Tibial nerve (tissue), 4 donors: ENCODE data around the gene RAD51C. TPM values are rescaled to one million over a fixed set of nuclear protein-coding genes. Genes with fewer than 3 reads are reported as not detected.

ENCODE experiments used
- DNase-seq, 2 donors: peaks; one replicate each; pipeline ENCODE4 v3.0.0-alpha.2; 2019; ENCODE audit warnings: low spot score in 2 of 2
- H3K27ac ChIP-seq, 4 donors: fragments of 200-600 bp; sonication (generic) in 3 of 4; one replicate each; pipeline ENCODE4 v1.5.1; 2017 to 2019; ENCODE audit warnings: mild to moderate bottlenecking in 1 of 4
- H3K27me3 ChIP-seq, 2 donors: fragments of 200-600 bp; sonication (generic) in 1 of 2; one replicate each; pipeline versions ENCODE4 v1.5.1 to v1.6.0; 2017 to 2019
- H3K36me3 ChIP-seq, 3 donors: fragments of 200-600 bp; sonication (generic); one replicate each; pipeline ENCODE4 v1.5.1; 2018 to 2019
- H3K4me1 ChIP-seq, 4 donors: fragments of 200-600 bp; sonication (generic) in 3 of 4; one replicate each; pipeline ENCODE4 v1.5.1; 2017 to 2019
- H3K4me3 ChIP-seq, 4 donors: fragments of 200-600 bp; sonication (generic) in 3 of 4; one replicate each; pipeline ENCODE4 v1.5.1; 2017 to 2019; ENCODE audit warnings: mild to moderate bottlenecking in 1 of 4, moderate library complexity in 1 of 4
- H3K9me3 ChIP-seq, 4 donors: fragments of 200-600 bp; sonication (generic) in 3 of 4; one replicate each; pipeline ENCODE4 v1.5.1; 2017 to 2019
- EP300 ChIP-seq, 2 donors: sonication (generic); formaldehyde crosslinking; IDR thresholded peaks; one replicate each; pipeline ENCODE4 v1.6.1; 2017; ENCODE audit warnings: antibody characterized with exemption in 2 of 2, mild to moderate bottlenecking in 1 of 2
- POLR2A ChIP-seq, 2 donors: fragments of 450-650 bp; IDR thresholded peaks; one replicate each; pipeline ENCODE4 v1.6.1; 2017; ENCODE audit warnings: antibody characterized with exemption in 2 of 2, mild to moderate bottlenecking in 2 of 2, moderate library complexity in 2 of 2
- WGBS, 2 donors: methylation state at CpG; one replicate each; pipeline ENCODE4 v1.1.5; 2018; 5-methylcytosine and 5-hydroxymethylcytosine counted together
- total RNA-seq, 4 donors: library from RNA; depleted of rRNA; stranded (reverse); fragments of >200 nt; gene quantifications; one replicate each; pipeline ENCODE4 v1.1.0, GENCODE V29; 2016
- TF ChIP-seq, protein P1 (sequence below), 5 experiments: fragments of 200-600 bp in 3 of 5; fragments of 450-650 bp in 2 of 5; sonication (generic) in 3 of 5; IDR thresholded peaks; one replicate each; pipeline ENCODE4 v1.5.1; 2016 to 2019; ENCODE audit warnings: antibody characterized with exemption in 5 of 5, mild to moderate bottlenecking in 3 of 5, moderate library complexity in 2 of 5

The RAD51C gene
- total RNA-seq, 4 donors from 2014 or later: 10.3 to 18.8 (median 13.5) TPM

DNA sequence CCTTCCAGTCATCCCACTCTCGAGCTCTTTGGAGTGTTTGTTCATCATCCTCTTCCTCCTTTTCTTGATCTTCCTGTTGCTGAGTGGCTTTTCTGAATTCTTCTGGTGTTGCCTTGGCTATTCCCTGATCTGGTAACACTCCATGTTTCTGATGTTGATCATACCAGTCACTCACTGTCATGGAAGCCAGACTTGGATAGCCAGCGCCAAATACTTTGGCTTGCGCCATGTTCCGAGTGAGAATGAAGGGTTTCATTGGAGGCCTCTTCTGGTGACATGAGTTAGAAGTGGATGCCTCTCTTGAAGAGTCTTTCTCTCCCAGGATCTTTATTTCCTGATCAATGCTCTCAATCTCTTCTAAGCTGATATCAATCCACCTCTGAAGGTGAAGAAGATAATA lies 31.8 kb upstream of the RAD51C start:
- H3K9me3 ChIP-seq: no peaks in the 10 kb centered on the region
- 88 to 93% methylated on average over 4 of the region's 4 CpGs for WGBS, 2 donors
- H3K27me3 ChIP-seq: no peaks in the 10 kb centered on the region
- no peak for DNase-seq
- no peak overlapping the region for H3K4me3 ChIP-seq
- TF ChIP-seq, protein P1, sequence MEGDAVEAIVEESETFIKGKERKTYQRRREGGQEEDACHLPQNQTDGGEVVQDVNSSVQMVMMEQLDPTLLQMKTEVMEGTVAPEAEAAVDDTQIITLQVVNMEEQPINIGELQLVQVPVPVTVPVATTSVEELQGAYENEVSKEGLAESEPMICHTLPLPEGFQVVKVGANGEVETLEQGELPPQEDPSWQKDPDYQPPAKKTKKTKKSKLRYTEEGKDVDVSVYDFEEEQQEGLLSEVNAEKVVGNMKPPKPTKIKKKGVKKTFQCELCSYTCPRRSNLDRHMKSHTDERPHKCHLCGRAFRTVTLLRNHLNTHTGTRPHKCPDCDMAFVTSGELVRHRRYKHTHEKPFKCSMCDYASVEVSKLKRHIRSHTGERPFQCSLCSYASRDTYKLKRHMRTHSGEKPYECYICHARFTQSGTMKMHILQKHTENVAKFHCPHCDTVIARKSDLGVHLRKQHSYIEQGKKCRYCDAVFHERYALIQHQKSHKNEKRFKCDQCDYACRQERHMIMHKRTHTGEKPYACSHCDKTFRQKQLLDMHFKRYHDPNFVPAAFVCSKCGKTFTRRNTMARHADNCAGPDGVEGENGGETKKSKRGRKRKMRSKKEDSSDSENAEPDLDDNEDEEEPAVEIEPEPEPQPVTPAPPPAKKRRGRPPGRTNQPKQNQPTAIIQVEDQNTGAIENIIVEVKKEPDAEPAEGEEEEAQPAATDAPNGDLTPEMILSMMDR (IDR thresholded peaks at IDR 0.05): no peak
- no peak for TF ChIP-seq EP300 (IDR thresholded peaks at IDR 0.05)
- TF ChIP-seq POLR2A (IDR thresholded peaks at IDR 0.05): no peak
- H3K4me1 ChIP-seq: peaks cover 0 to 4% (median 0%) of the 10 kb centered on the region in 4 donors
- no peak overlapping the region for H3K27ac ChIP-seq
- no peaks in the 10 kb centered on the region for H3K36me3 ChIP-seq

- no peaks in the 10 kb centered on the region for H3K27me3 ChIP-seq
- no peak for DNase-seq
- no peaks in the 10 kb centered on the region for H3K9me3 ChIP-seq
- TF ChIP-seq EP300 (IDR thresholded peaks at IDR 0.05) (no peak), POLR2A (IDR thresholded peaks at IDR 0.05) (no peak)
- TF ChIP-seq, protein P1 (IDR thresholded peaks at IDR 0.05): no peak
- no peak overlapping the region for H3K27ac ChIP-seq
- no peak overlapping the region for H3K4me3 ChIP-seq
- no peaks in the 10 kb centered on the region for H3K36me3 ChIP-seq
- H3K4me1 ChIP-seq: peaks cover 0 to 4% (median 0%) of the 10 kb centered on the region in 4 donors
- WGBS, 2 donors: 93 to 94% methylated on average over 26 of the region's 26 CpGs
Measured at GRCh38 chr17:58661499-58661898, 30.9 kb upstream of the RAD51C start.

DNA sequence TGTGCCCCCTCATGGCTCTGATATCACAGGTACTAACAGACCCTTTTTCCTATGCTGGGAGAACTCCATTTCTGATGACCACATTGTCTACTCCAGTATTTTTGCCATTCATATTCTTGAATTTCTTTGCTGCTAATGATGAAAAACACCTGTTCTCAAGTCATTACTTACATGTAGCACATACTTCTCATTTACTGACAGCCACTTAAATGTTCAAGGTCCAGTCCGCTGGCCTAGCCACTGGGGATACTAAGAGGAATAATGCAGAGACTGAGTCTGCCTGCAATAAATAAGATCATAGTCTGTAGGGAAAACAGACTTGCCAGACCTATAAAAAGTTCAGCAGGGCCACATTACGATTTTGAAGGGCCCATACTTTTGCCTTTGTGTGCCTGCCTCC lies 28.1 kb upstream of the RAD51C start:
- no peak overlapping the region for H3K27ac ChIP-seq
- 76% methylated on average over 2 of the region's 2 CpGs for WGBS, 2 donors
- DNase-seq: no peak
- no peaks in the 10 kb centered on the region for H3K4me1 ChIP-seq
- no peaks in the 10 kb centered on the region for H3K27me3 ChIP-seq
- H3K4me3 ChIP-seq: no peak overlapping the region
- TF ChIP-seq POLR2A (IDR thresholded peaks at IDR 0.05) (no peak), EP300 (IDR thresholded peaks at IDR 0.05) (no peak)
- TF ChIP-seq, protein P1 (IDR thresholded peaks at IDR 0.05): no peak
- H3K36me3 ChIP-seq: no peaks in the 10 kb centered on the region
- no peaks in the 10 kb centered on the region for H3K9me3 ChIP-seq

GRCh38 chr17:58665946-58666857 lies 26.2 kb upstream of the RAD51C start:
- TF ChIP-seq, protein P1 (IDR thresholded peaks at IDR 0.05): no peak
- TF ChIP-seq EP300 (IDR thresholded peaks at IDR 0.05) (no peak), POLR2A (IDR thresholded peaks at IDR 0.05) (no peak)
- no peaks in the 10 kb centered on the region for H3K36me3 ChIP-seq
- H3K9me3 ChIP-seq: no peaks in the 10 kb centered on the region
- H3K4me1 ChIP-seq: no peaks in the 10 kb centered on the region
- peak overlapping the region in 1 of 4 donors; percentile 8 for H3K4me3 ChIP-seq
- WGBS, 2 donors: 87 to 92% methylated on average over 25 of the region's 25 CpGs
- H3K27me3 ChIP-seq: no peaks in the 10 kb centered on the region
- DNase-seq: no peak
- peak overlapping the region in 2 of 4 donors; percentile 36 to 52 for H3K27ac ChIP-seq

GRCh38 chr17:58666858-58667267 lies 25.5 kb upstream of the RAD51C start:
- no peaks in the 10 kb centered on the region for H3K9me3 ChIP-seq
- no peaks in the 10 kb centered on the region for H3K27me3 ChIP-seq
- no peaks in the 10 kb centered on the region for H3K36me3 ChIP-seq
- DNase-seq: peak; percentile 41 to 63
- peak overlapping the region in 2 of 4 donors; percentile 36 to 52 for H3K27ac ChIP-seq
- H3K4me3 ChIP-seq: no peak overlapping the region
- no peaks in the 10 kb centered on the region for H3K4me1 ChIP-seq
- no peak for TF ChIP-seq POLR2A (IDR thresholded peaks at IDR 0.05)
- TF ChIP-seq, protein P1 (IDR thresholded peaks at IDR 0.05): no peak
- peak; percentile 45 to 66 for TF ChIP-seq EP300 (IDR thresholded peaks at IDR 0.05)
- WGBS, 2 donors: 44 to 57% methylated on average over 19 of the region's 19 CpGs
